ENCODE measurements around the gene AFTPH.

AFTPH gene

GRCh38 chr2:64634345-64635267 lies 110.5 kb downstream of the AFTPH start:
- DNase-seq: no peak

GRCh38 chr2:64635976-64636911 lies 112.1 kb downstream of the AFTPH start:
- no peak for DNase-seq

GRCh38 chr2:64637000-64637635 lies 113.0 kb downstream of the AFTPH start:
- no peak for DNase-seq

GRCh38 chr2:64637931-64638330 lies 113.8 kb downstream of the AFTPH start:
- no peak for DNase-seq

- no peak for DNase-seq
These were observed 114.5 kb downstream of the AFTPH start for GRCh38 chr2:64638502-64639120.

GRCh38 chr2:64639691-64640090 lies 115.6 kb downstream of the AFTPH start:
- no peak for DNase-seq

- no peak for DNase-seq
These were observed 116.3 kb downstream of the AFTPH start for GRCh38 chr2:64640153-64641044.

- DNase-seq: no peak
These were observed 117.5 kb downstream of the AFTPH start for GRCh38 chr2:64641599-64641998.
